Mucosa of descending colon (tissue), 3 donors: Measurements from ENCODE around the gene CENPF. TPM values are rescaled to one million over a fixed set of nuclear protein-coding genes. Genes with fewer than 3 reads are reported as not detected.
A peak's percentile ranks its signal among the peaks of the same experiment; 100 is the strongest.

Source experiments
- ATAC-seq: fragments of 200-7000 bp; cut with Tn5 transposase; one replicate; pipeline ENCODE4 v1.9.1; 2020; ENCODE audit warnings: mild to moderate bottlenecking, moderate library complexity
- DNase-seq, 3 donors: peaks; one replicate each; pipeline ENCODE4 v3.0.0-alpha.2; 2020
- H3K36me3 ChIP-seq: fragments of 200-600 bp; one replicate; pipeline ENCODE4 v1.8.0; 2021; ENCODE audit warnings: low read depth, mild to moderate bottlenecking
- H3K4me1 ChIP-seq: fragments of 200-600 bp; one replicate; pipeline ENCODE4 v1.8.0; 2021; ENCODE audit warnings: low read depth, mild to moderate bottlenecking
- H3K4me3 ChIP-seq: fragments of 200-600 bp; one replicate; pipeline ENCODE4 v1.8.0; 2021; ENCODE audit warnings: mild to moderate bottlenecking
- H3K9me3 ChIP-seq: fragments of 200-600 bp; one replicate; pipeline ENCODE4 v1.8.0; 2021; ENCODE audit warnings: mild to moderate bottlenecking
- intact Hi-C, 2 donors: fragments of 100-400 bp; cut with DNase I in 1 of 2; cut with micrococcal nuclease in 1 of 2; formaldehyde crosslinking; loops; one replicate each; pipeline versions ENCODE4 v1.11.0 to v1.11.1; 2022; cut with DNase I, micrococcal nuclease
- total RNA-seq, 3 donors: library from RNA; stranded (reverse); fragmentation: NEBNext Ultra II Directional in 2 of 3; extraction: Animal tissue kit (Norgen Biotek cat#: 25700) in 2 of 3; gene quantifications; one replicate each; pipeline versions ENCODE4 v1.2.1 to v1.2.4, GENCODE V29; 2021 to 2023
- TF ChIP-seq, protein P1 (sequence below): fragments of 200-600 bp; IDR thresholded peaks from one replicate; pipeline ENCODE4 v1.8.0; 2022; ENCODE audit warnings: antibody characterized with exemption, mild to moderate bottlenecking
- donor health status: DM: no; HTN: no; CAD: no; lungs with moderate emphysema.
- donor health status: DM: no; HTN: no; CAD: no.
- donor health status: DM: no; HTN: yes; CAD: no.

CENPF gene
- total RNA-seq, 3 donors from 2014 or later, result 4.1 to 27.1 (median 6.3) TPM

GRCh38 chr1:214582289-214582891 lies 20.6 kb upstream of the CENPF start:
- H3K36me3 ChIP-seq, result no peaks in the 10 kb centered on the region
- ATAC-seq (no peak), DNase-seq (no peak)
- H3K4me3 ChIP-seq, result no peak overlapping the region
- no peaks in the 10 kb centered on the region for H3K9me3 ChIP-seq
- intact Hi-C loops, result no loop called here
- no peaks in the 10 kb centered on the region for H3K4me1 ChIP-seq
- TF ChIP-seq, protein P1, sequence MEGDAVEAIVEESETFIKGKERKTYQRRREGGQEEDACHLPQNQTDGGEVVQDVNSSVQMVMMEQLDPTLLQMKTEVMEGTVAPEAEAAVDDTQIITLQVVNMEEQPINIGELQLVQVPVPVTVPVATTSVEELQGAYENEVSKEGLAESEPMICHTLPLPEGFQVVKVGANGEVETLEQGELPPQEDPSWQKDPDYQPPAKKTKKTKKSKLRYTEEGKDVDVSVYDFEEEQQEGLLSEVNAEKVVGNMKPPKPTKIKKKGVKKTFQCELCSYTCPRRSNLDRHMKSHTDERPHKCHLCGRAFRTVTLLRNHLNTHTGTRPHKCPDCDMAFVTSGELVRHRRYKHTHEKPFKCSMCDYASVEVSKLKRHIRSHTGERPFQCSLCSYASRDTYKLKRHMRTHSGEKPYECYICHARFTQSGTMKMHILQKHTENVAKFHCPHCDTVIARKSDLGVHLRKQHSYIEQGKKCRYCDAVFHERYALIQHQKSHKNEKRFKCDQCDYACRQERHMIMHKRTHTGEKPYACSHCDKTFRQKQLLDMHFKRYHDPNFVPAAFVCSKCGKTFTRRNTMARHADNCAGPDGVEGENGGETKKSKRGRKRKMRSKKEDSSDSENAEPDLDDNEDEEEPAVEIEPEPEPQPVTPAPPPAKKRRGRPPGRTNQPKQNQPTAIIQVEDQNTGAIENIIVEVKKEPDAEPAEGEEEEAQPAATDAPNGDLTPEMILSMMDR, result no peak

GRCh38 chr1:214583113-214583512 lies 19.9 kb upstream of the CENPF start:
- TF ChIP-seq, protein P1, result no peak
- no peaks in the 10 kb centered on the region for H3K9me3 ChIP-seq
- DNase-seq (no peak), ATAC-seq (no peak)
- no peak overlapping the region for H3K4me3 ChIP-seq
- intact Hi-C loops, result no loop called here
- no peaks in the 10 kb centered on the region for H3K4me1 ChIP-seq
- H3K36me3 ChIP-seq, result no peaks in the 10 kb centered on the region

DNA sequence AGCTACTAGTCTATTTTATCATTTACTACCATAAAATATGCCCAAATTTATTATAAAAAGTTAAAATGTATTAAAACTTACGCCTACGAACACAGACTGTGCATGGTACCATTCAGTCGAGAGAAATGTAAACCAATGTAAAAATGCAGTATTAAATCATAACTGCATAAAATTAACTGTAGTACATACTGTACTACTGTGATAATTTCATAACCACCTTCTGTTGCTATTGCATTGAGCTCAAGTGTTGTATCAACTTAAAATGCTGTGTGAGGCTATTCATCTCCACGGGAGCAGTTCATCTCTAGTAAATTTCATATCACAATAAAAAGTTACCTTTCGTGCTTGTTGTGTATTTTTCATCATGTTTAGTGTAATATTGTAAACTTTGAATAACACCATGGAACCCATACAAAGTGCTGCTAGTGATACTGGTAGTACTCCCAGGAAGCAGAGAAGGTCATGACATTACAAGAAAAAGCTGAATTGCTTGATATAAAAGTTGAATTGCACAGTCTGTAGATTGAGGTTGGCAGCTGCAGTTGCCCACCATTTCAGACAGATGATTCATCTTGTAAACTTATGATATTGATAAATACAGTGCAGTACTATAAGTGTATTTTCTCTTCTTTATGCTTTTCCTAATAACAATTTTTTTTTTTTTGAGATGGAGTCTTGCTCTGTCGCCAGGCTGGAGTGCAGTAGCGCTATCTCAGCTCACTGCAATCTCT lies 19.0 kb upstream of the CENPF start:
- no peaks in the 10 kb centered on the region for H3K9me3 ChIP-seq
- H3K36me3 ChIP-seq, result no peaks in the 10 kb centered on the region
- DNase-seq (no peak), ATAC-seq (no peak)
- no peaks in the 10 kb centered on the region for H3K4me1 ChIP-seq
- no peak overlapping the region for H3K4me3 ChIP-seq
- TF ChIP-seq, protein P1, result no peak
- intact Hi-C loops, result no loop called here

DNA sequence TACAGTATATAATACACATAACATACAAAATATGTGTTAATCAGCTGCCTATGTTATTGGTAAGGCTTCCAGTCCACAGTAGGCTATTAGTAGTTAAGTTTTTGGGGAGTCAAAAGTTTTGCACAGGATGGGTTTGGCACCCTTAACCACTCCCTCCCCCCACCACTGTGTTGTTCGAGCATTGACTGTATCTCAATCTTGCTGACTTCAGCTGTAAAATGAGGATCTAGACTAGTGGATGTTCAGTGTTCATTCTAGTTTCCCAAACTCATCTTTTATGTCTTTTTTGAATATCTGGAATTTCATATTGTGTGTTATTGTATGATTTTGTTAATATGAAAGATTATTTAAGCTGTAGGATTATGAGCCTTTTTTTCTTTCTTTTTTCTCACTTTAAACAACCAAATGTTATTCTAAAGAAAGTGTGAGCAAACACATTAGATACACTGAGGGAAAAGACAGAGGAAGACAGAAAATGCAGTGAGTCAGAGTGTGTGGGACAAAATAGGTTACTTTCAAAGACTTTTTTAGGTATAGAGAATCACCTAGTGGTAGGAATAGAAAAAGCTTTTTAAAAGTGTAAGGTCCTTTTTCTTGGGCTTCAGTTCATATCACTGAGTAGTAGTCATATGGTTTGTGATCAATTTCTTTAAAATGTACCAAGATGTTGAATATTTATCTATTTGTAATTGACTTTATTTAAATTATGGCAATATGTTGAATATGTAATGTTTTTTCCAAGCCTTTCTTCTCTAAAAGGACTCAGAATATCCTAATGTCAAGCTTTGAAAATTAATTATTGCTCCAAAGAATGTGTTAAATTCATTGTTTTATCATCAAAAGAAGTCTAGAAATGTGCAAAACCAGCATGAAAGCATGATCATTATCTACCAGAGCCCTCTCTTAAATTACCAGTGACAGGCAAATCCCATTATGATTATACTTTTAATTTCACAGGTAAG lies 17.9 kb upstream of the CENPF start:
- peak; percentile 58 for ATAC-seq
- no peak for DNase-seq
- TF ChIP-seq, protein P1, result peak; percentile 23
- Histone ChIP-seq H3K4me1 (no peaks in the 10 kb centered on the region), H3K9me3 (no peaks in the 10 kb centered on the region), H3K4me3 (no peak overlapping the region), H3K36me3 (no peaks in the 10 kb centered on the region)
- intact Hi-C loops, result loop anchor here (5.0 kb wide), 1 partner anchor 253 kb away; no protein-coding TSS in a partner anchor

DNA sequence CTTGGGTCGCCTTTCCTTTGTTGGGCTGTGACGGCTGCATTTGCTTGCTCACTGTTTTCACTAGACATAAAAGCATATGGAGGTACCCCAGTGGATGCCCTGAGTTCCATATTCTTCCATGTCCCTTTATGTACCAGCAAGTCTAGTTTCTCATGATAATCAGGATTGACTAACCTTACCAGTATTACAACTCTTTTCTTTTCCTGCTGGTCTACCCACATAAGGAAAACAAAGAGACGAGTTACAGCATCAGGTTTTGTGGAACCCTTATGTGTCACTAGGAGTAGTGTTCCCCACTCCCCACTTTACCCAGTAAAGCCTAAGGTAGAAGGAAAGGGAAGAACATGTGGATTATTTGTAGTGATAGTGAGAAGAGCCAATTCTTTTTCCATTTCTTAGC lies 16.4 kb upstream of the CENPF start:
- TF ChIP-seq, protein P1, result no peak
- no peaks in the 10 kb centered on the region for H3K9me3 ChIP-seq
- ATAC-seq (no peak), DNase-seq (no peak)
- intact Hi-C loops, result loop anchor here (5.0 kb wide), 1 partner anchor 254 kb away; no protein-coding TSS in a partner anchor
- no peaks in the 10 kb centered on the region for H3K4me1 ChIP-seq
- no peaks in the 10 kb centered on the region for H3K36me3 ChIP-seq
- no peak overlapping the region for H3K4me3 ChIP-seq
